Measurements from ENCODE around the gene TWF2. TPM values are rescaled to one million over a fixed set of nuclear protein-coding genes. Genes with fewer than 3 reads are reported as not detected.
"Not testable (repeated sequence)": the region's sequence is repeated elsewhere in the genome, so short reads cannot be mapped to it uniquely, and the experiment has no call there.

TWF2 gene
- 69.5 TPM for total RNA-seq
- long read RNA-seq, transcript TWF2-201 (9 exons, 1,718 nt), result major isoform, 96 of 185 reads
- long read RNA-seq, partial matches to known transcripts, result 83 of 185 reads
- long read RNA-seq, other reads (novel, unspliced or antisense), result 6 of 185 reads

GRCh38 chr3:52238761-52239701 lies at the start of gene TWF2:
TWF2 (minus strand) TSS chr3:52239158; CDS start chr3:52239016, 142 bp downstream.
- DNase-seq (ENCODE audit: low spot score), result peak; percentile 93
- intact Hi-C loops (cut with DNase I), result loop anchor here (5.0 kb wide), 1 partner anchor 217 kb away; no protein-coding TSS in a partner anchor

DNA sequence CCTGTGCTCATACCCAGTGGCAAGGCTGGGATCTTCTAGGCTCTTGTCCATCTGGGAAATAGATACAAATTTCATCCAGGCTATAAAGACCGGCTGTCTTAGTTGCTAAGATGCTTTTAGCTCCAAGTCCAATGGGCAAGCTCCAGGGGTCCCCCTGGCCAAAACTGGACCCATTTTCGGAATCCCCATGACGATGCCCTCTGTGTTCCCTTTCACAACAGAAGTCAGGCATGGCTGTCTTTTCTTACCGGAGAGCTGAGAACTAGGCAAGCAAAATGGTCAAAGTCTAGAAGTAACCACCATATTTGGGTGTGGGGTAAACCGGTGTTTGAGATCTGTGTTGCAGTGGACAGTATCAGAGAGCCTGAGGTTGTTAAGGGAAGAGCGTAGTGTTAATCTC lies 49.7 kb upstream of the TWF2 start:
- intact Hi-C loops (cut with DNase I), result loop anchor here (5.0 kb wide), 1 partner anchor 119 kb away; no protein-coding TSS in a partner anchor
- DNase-seq (ENCODE audit: low spot score), result no peak

GRCh38 chr3:52286777-52287110 lies 47.8 kb upstream of the TWF2 start:
- no peak for DNase-seq (ENCODE audit: low spot score)
- intact Hi-C loops (cut with DNase I), result loop anchor here (5.0 kb wide), 1 partner anchor 121 kb away; no protein-coding TSS in a partner anchor

DNA sequence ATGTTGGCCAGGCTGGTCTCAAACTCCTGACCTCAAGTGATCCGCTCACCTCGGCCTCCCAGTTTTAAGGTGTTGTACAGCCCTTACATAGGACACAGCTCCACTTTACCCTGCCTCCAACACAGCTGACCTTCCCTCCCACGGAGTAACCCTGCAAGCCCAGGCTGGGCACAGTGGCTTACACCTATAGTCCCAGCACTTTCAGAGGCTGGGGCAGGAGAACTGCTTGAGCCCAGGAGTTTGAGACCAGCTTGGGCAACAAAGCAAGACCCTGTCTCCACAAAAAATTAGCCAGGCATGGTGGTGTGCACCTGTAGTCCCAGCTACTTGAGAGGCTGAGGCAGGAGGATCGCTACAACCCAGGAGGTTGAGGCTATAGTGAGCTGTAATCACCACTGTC lies 45.1 kb upstream of the TWF2 start:
- intact Hi-C loops (cut with DNase I), result not testable (repeated sequence)

DNA sequence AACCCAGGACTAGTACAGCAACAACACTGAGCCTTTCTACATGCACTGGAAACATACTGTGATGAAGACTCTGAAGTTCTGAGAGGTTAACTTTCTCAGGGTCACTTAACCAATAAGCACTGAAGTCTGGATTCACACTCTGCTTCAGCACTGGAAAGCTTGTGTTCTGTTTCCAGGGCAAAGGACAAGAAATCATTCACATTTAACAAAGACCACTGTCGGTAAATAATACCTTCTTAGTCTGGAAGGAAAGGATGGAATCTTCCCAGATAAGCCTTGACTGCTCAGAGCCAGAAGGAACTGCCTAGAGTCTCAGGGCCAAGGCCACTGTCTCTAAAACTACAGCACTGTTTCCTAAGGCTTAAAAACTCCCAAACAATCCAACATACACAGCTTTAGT lies 44.3 kb upstream of the TWF2 start:
- intact Hi-C loops (cut with DNase I), result no loop called here
- DNase-seq (ENCODE audit: low spot score), result no peak

More for the DNA sequence above, 45.1 kb upstream of the TWF2 start:
- DNase-seq (ENCODE audit: low spot score), result not testable (repeated sequence)

DNA sequence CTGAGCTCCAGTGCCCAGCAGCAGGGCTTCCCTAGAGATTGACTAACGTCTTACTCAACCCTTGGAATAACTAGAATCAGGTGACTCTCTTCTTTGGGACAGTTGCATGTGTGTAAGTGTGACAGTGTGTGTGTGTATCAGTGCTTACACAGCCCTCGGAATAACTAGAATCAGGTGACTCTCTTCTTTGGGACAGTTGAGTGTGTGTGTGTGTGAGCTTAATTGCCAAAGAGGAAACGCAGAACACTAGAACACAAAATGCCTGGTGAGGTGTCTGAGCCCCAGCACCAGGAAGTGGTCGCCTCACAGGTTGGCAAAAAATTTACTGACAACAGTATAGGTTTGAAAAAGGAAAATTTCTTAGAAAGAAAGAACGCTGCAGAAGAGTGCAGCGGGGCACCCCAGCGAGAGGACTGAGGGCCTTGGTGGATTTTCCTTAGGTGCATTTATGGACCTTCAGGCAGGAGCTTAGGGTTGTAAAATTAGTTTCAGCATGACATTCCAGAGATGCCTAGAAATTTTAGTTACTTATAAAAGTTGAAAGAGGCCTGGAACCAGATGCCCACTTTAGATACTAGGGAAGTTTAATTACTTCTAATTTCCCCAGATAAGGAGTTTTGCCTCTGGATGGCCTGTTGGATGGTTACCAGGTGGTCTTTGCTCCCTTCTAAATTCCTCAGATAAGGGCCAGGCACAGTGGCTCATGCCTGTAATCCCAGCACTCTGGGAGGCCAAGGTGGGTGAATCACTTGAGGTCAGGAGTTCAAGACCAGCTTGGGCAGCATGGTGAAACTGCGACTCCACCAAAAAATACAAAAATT lies 43.2 kb upstream of the TWF2 start:
- intact Hi-C loops (cut with DNase I), result no loop called here
- no peak for DNase-seq (ENCODE audit: low spot score)

DNA sequence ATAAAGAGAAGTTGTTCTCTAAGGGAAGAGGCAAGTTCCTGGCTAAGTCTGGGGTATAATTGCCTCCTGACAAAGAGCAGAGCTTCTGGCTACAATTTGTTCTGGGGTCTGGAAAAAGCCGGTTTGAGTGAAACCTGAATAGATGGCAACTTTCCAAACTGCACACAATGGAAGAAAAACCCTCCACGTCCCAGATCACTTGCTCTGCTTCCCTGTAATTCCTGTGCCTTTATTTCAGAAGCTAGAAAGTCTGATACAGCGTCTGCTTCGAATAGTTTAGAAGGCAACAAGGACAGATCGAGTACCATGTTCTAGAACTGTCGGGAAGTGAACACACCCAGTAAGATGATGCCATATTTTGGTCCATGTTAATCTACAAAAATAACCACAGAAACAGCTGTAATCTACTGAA lies 41.1 kb upstream of the TWF2 start:
- DNase-seq (ENCODE audit: low spot score), result no peak
- intact Hi-C loops (cut with DNase I), result no loop called here

- DNase-seq (ENCODE audit: low spot score), result no peak
- intact Hi-C loops (cut with DNase I), result loop anchor here (2.0 kb wide), 1 partner anchor 45 kb away; no protein-coding TSS in a partner anchor
Measured at GRCh38 chr3:52279596-52279995, 40.6 kb upstream of the TWF2 start.

GRCh38 chr3:52278510-52279069 lies 39.6 kb upstream of the TWF2 start, which contains the start of gene WDR82:
WDR82 (minus strand) TSS chr3:52278649; CDS start chr3:52278361, 288 bp downstream.
- DNase-seq (ENCODE audit: low spot score), result peak; percentile 99
- intact Hi-C loops (cut with DNase I), result loop anchor here (2.0 kb wide), 1 partner anchor 44 kb away; no protein-coding TSS in a partner anchor

- intact Hi-C loops (cut with DNase I), result loop anchor here (2.0 kb wide), 1 partner anchor 43 kb away; no protein-coding TSS in a partner anchor
Measured at GRCh38 chr3:52277972-52278509, 39.1 kb upstream of the TWF2 start.

GRCh38 chr3:52277071-52277964 lies 38.4 kb upstream of the TWF2 start:
- intact Hi-C loops (cut with DNase I), result no loop called here
- peak; percentile 88 for DNase-seq (ENCODE audit: low spot score)

More at GRCh38 chr3:52277972-52278509, 39.1 kb upstream of the TWF2 start:
- DNase-seq (ENCODE audit: low spot score), result peak; percentile 86

DNA sequence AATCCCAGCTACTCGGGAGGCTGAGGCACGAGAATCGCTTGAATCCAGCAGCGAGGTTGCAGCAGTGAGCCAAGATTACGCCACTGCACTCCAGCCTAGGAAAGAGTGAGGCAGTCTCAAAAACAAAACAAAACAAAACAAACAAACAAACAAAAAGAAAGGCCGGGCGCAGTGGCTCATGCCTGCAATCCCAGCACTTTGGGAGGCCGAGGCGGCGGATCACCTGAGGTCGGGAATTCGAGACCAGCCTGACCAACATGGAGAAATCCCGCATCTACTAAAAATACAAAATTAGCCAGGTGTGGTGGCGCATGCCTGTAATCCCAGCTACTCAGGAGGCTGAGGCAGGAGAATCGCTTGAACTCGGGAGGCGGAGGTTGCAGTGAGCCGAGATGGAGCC lies 35.8 kb upstream of the TWF2 start:
- intact Hi-C loops (cut with DNase I); DNase-seq (ENCODE audit: low spot score): not testable (repeated sequence)

GRCh38 chr3:52272831-52273230 lies 33.9 kb upstream of the TWF2 start:
- no peak for DNase-seq (ENCODE audit: low spot score)
- intact Hi-C loops (cut with DNase I), result no loop called here

DNA sequence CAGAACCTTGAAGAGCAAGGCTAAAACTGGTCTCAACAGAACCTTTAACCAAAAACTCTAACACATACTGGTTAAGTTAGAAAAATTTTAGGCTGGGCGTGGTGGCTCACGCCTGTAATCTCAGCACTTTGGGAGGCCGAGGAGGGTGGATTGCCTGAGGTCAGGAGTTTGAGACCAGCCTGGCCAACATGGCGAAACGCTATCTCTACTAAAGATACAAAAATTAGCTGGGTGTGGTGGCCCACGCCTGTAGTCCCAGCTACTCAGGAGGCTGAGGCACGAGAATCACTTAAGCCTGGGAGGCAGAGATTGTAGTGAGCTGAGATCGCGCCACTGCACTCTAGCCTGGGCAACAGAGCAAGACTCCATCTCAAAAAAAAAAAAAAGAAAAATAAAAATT lies 33.2 kb upstream of the TWF2 start:
- DNase-seq (ENCODE audit: low spot score); intact Hi-C loops (cut with DNase I): not testable (repeated sequence)

DNA sequence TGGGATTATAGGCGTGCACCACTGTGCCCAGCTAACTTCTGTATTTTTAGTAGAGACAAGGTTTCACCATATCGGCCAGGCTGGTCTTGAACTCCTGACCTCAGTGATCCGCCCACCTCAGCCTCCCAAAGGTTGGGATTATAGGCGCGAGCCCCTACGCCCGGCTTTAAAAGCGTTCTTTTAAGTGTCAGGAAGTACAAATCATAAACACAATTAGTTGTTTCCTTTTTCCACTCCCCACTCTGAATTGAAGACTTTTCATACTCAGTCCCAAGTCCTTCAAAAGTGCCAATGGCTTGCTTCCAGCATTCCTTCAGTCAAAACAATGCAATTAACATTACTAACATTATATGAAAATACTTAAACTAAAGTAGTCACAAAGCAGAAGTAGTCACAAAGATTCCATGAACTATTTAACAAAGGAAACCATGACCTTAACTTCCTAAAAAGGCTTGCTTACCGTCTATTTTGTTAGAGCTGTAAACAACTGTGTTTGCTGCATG lies 31.3 kb upstream of the TWF2 start:
- DNase-seq (ENCODE audit: low spot score), result no peak

GRCh38 chr3:52269776-52270175 lies 30.8 kb upstream of the TWF2 start:
- intact Hi-C loops (cut with DNase I), result no loop called here
- no peak for DNase-seq (ENCODE audit: low spot score)

More for the DNA sequence above, 31.3 kb upstream of the TWF2 start:
- intact Hi-C loops (cut with DNase I), result no loop called here

DNA sequence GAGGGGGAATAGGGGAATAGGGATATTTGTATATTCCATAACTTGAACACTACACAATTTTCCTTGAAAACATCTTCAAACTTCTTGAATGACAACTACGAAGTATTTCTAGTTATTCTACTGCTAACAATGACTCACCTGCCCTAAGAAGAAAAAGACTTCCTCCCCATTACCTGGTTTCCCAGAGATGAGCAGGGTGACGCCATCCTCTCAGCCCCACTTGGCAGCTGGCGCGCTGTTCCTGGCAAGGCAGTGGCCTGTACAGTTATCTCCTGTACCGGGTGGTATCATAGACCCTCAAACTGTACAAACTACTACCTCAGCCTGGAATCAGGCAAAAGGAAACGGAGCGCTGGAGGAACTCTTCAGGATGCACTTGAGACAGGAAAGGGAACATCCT lies 29.1 kb upstream of the TWF2 start:
- DNase-seq (ENCODE audit: low spot score), result no peak
- intact Hi-C loops (cut with DNase I), result no loop called here

DNA sequence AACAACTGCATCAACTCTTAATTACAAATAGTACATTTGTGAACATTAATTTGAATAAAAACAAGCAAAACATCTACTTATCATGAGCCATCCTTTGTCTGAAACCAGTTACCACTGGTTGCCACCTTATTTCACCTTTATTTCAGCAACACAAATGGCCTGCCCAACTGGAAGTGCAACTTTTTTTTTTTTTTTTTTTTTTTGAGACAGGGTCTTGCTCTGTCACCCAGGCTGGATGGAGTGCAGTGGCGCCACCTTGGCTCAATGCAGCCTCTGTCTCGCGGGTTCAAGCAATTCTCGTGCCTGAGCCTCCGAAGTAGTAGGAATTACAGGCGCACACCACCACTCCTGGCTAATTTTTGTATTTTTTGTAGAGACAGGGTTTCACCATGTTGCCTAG lies 26.4 kb upstream of the TWF2 start:
- intact Hi-C loops (cut with DNase I), result no loop called here
- DNase-seq (ENCODE audit: low spot score), result no peak
